CD14-positive monocyte (primary cell): ENCODE results near the gene NARS2. TPM values are rescaled to one million over a fixed set of nuclear protein-coding genes. Genes with fewer than 3 reads are reported as not detected.
"Not testable (repeated sequence)": the region's sequence is repeated elsewhere in the genome, so short reads cannot be mapped to it uniquely, and the experiment has no call there.

Source experiments
- DNase-seq, 3 donors: peaks; one replicate each; pipeline ENCODE4 v3.0.0-alpha.2; 2011 to 2022
- H2AFZ ChIP-seq: 2 replicates; pipeline ENCODE4 v1.6.0; 2012; ENCODE audit warnings: mild to moderate bottlenecking, low read depth, low read length, inconsistent platforms; ENCODE audit not compliant: insufficient read depth, poor library complexity, severe bottlenecking
- H3K27ac ChIP-seq, 2 donors: 1 replicate in 1 of 2; 2 replicates in 1 of 2; pipeline ENCODE4 v1.5.1; 2012 to 2013; ENCODE audit warnings: low read length in 2 of 2, control low read depth in 1 of 2, inconsistent platforms in 1 of 2, low read depth in 1 of 2, mild to moderate bottlenecking in 1 of 2
- H3K27me3 ChIP-seq, 2 donors: one replicate each; pipeline versions ENCODE4 v1.6.0 to v1.6.1; 2011 to 2013; ENCODE audit warnings: low read length in 2 of 2; ENCODE audit not compliant: control insufficient read depth in 2 of 2, insufficient read depth in 2 of 2
- H3K36me3 ChIP-seq, 2 donors: replicated peaks in 1 of 2; 1 replicate in 1 of 2; 2 replicates in 1 of 2; pipeline versions ENCODE4 v1.5.1 to v1.6.1; 2012 to 2013; ENCODE audit warnings: low read length in 2 of 2, control low read depth in 1 of 2, inconsistent platforms in 1 of 2, mild to moderate bottlenecking in 1 of 2; ENCODE audit not compliant: insufficient read depth in 2 of 2, control insufficient read depth in 1 of 2
- H3K4me1 ChIP-seq, 2 donors: 1 replicate in 1 of 2; 2 replicates in 1 of 2; pipeline versions ENCODE4 v1.5.1 to v1.6.1; 2012 to 2013; ENCODE audit warnings: low read length in 2 of 2, control low read depth in 1 of 2, inconsistent platforms in 1 of 2, mild to moderate bottlenecking in 1 of 2, moderate library complexity in 1 of 2; ENCODE audit not compliant: insufficient read depth in 2 of 2, control insufficient read depth in 1 of 2
- H3K4me2 ChIP-seq: replicated peaks from 2 replicates; pipeline ENCODE3; 2012; ENCODE audit warnings: low read length, moderate library complexity, mild to moderate bottlenecking; ENCODE audit not compliant: poor library complexity, severe bottlenecking; ENCODE audit errors: extremely low read depth
- H3K4me3 ChIP-seq, 3 experiments: fragments of 200-600 bp in 1 of 3; sonication (generic) in 1 of 3; replicated peaks in 1 of 3; 1 replicate in 2 of 3; 2 replicates in 1 of 3; pipeline ENCODE4 v1.5.1; 2011 to 2013; ENCODE audit warnings: low read length in 3 of 3, mild to moderate bottlenecking in 3 of 3, control low read depth in 2 of 3, low read depth in 2 of 3, inconsistent platforms in 1 of 3, moderate library complexity in 1 of 3
- H3K79me2 ChIP-seq: 2 replicates; pipeline ENCODE4 v1.6.0; 2012; ENCODE audit warnings: mild to moderate bottlenecking, control low read depth, inconsistent platforms, low read length, moderate library complexity; ENCODE audit not compliant: insufficient read depth
- H3K9ac ChIP-seq: 2 replicates; pipeline ENCODE4 v1.6.0; 2017; ENCODE audit warnings: low read length, mild to moderate bottlenecking; ENCODE audit not compliant: insufficient read depth, poor library complexity, severe bottlenecking
- H3K9me3 ChIP-seq, 2 donors: replicated peaks in 1 of 2; 1 replicate in 1 of 2; 2 replicates in 1 of 2; pipeline versions ENCODE4 v1.5.1 to v1.6.1; 2012 to 2013; ENCODE audit warnings: low read length in 2 of 2, control low read depth in 1 of 2; ENCODE audit not compliant: control insufficient read depth in 1 of 2, insufficient read depth in 1 of 2
- H4K20me1 ChIP-seq: 2 replicates; pipeline ENCODE4 v1.6.0; 2012; ENCODE audit warnings: mild to moderate bottlenecking, low read length, control low read depth, moderate library complexity; ENCODE audit not compliant: insufficient read depth
- H3K27ac Mint-ChIP-seq, 7 donors: one replicate each; pipeline ENCODE4 v1.8.0; 2020; ENCODE audit warnings: mild to moderate bottlenecking in 7 of 7, mixed read lengths in 7 of 7, moderate library complexity in 6 of 7, inconsistent platforms in 2 of 7
- H3K27me3 Mint-ChIP-seq, 3 donors: one replicate each; pipeline ENCODE4 v1.8.0; 2021 to 2022; ENCODE audit warnings: low read depth in 3 of 3, mild to moderate bottlenecking in 3 of 3, mixed read lengths in 3 of 3, moderate library complexity in 3 of 3, inconsistent platforms in 1 of 3
- H3K36me3 Mint-ChIP-seq, 2 donors: one replicate each; pipeline ENCODE4 v1.8.0; 2020; ENCODE audit warnings: mixed read lengths in 2 of 2, inconsistent platforms in 1 of 2, mild to moderate bottlenecking in 1 of 2
- H3K4me1 Mint-ChIP-seq: one replicate; pipeline ENCODE4 v1.8.0; 2020; ENCODE audit warnings: mild to moderate bottlenecking, mixed read lengths
- H3K4me3 Mint-ChIP-seq, 2 donors: one replicate each; pipeline ENCODE4 v1.8.0; 2020; ENCODE audit warnings: mild to moderate bottlenecking in 2 of 2, mixed read lengths in 2 of 2, moderate library complexity in 1 of 2
- H3K9me3 Mint-ChIP-seq, 7 donors: one replicate each; pipeline ENCODE4 v1.8.0; 2020 to 2022; ENCODE audit warnings: mixed read lengths in 7 of 7, mild to moderate bottlenecking in 6 of 7, moderate library complexity in 6 of 7, inconsistent platforms in 2 of 7
- CTCF ChIP-seq: fragments of 200-600 bp; IDR thresholded peaks from one replicate; pipeline ENCODE4 v1.8.0; 2022; ENCODE audit warnings: antibody characterized with exemption, mild to moderate bottlenecking
- WGBS: methylation state at CpG from one replicate; pipeline ENCODE4 v1.1.5; 2013; ENCODE audit warnings: missing lambda C conversion rate; ENCODE audit not compliant: insufficient coverage; 5-methylcytosine and 5-hydroxymethylcytosine counted together
- intact Hi-C, 2 donors: fragments of 100-400 bp; cut with micrococcal nuclease; formaldehyde crosslinking; loops; one replicate each; pipeline versions ENCODE4 v1.15.0 to v1.15.1; 2023
- polyA plus RNA-seq, 3 donors: library from polyadenylated mRNA; depleted of rRNA in 1 of 3; unstranded in 2 of 3; stranded (reverse) in 1 of 3; fragments of 300-500 nt in 2 of 3; fragments of >200 nt in 1 of 3; fragmentation: Illumina TruSeq in 2 of 3; gene quantifications; 1 replicate in 2 of 3; 2 replicates in 1 of 3; pipeline ENCODE4 v1.2.3, GENCODE V29; 2012 to 2021

NARS2 gene
- polyA plus RNA-seq, 3 donors: 4.3 to 6.6 (median 4.9) TPM

GRCh38 chr11:78563090-78563489 is 11.6 kb downstream of the NARS2 start:
- Histone ChIP-seq H3K27ac (peak overlapping the region in 1 of 2 donors; percentile 79), H3K36me3 (peaks cover 9 to 38% of the 10 kb centered on the region in 2 donors), H3K79me2 (peaks cover 40% of the 10 kb centered on the region), H3K4me1 (peaks cover 38 to 43% of the 10 kb centered on the region in 2 donors)
- not testable (repeated sequence) for DNase-seq, H3K4me3 Mint-ChIP-seq, H3K27me3 ChIP-seq, H2AFZ ChIP-seq, H3K9ac ChIP-seq, H3K9me3 Mint-ChIP-seq, H4K20me1 ChIP-seq, H3K4me3 ChIP-seq, H3K4me2 ChIP-seq, H3K9me3 ChIP-seq, H3K27me3 Mint-ChIP-seq
- WGBS: 98% methylated on average over 6 of the region's 12 CpGs
- H3K4me1 Mint-ChIP-seq: peaks cover 44% of the 10 kb centered on the region
- peak overlapping the region in 2 of 7 donors; percentile 16 to 90 for H3K27ac Mint-ChIP-seq
- intact Hi-C loops: loop anchor here (5.0 to 10.0 kb wide), 3 partner anchors 151 to 331 kb away; no protein-coding TSS in a partner anchor
- H3K36me3 Mint-ChIP-seq: peaks cover 16 to 25% of the 10 kb centered on the region in 2 donors

- Mint-ChIP-seq H3K4me3 (no peak overlapping the region), H3K4me1 (peaks cover 44% of the 10 kb centered on the region), H3K27me3 (no peaks in the 10 kb centered on the region), H3K9me3 (no peaks in the 10 kb centered on the region), H3K27ac (peak overlapping the region in 5 of 7 donors; percentile 40 to 90 (median 80)), H3K36me3 (peaks cover 18 to 24% of the 10 kb centered on the region in 2 donors)
- H2AFZ ChIP-seq: peak overlapping the region; percentile 27
- DNase-seq: no peak
- H3K79me2 ChIP-seq: peaks cover 40% of the 10 kb centered on the region
- H4K20me1 ChIP-seq: no peaks in the 10 kb centered on the region
- H3K27me3 ChIP-seq: no peaks in the 10 kb centered on the region
- intact Hi-C loops: loop anchor here (5.0 to 10.0 kb wide), 3 partner anchors 150 to 330 kb away; no protein-coding TSS in a partner anchor
- H3K4me2 ChIP-seq: no peak overlapping the region
- no CpG with 5 or more reads among the region's 3 CpGs for WGBS
- TF ChIP-seq CTCF: no peak
- peaks cover 38 to 43% of the 10 kb centered on the region in 2 donors for H3K4me1 ChIP-seq
- no peak overlapping the region for H3K4me3 ChIP-seq
- peak overlapping the region; percentile 33 to 79 for H3K27ac ChIP-seq
- H3K9me3 ChIP-seq: no peaks in the 10 kb centered on the region
- H3K36me3 ChIP-seq: peaks cover 5 to 34% of the 10 kb centered on the region in 2 donors
- no peak overlapping the region for H3K9ac ChIP-seq
Measured at GRCh38 chr11:78562398-78562797, 12.3 kb downstream of the NARS2 start.
